Measurements from ENCODE around the gene PEAK1. TPM values are rescaled to one million over a fixed set of nuclear protein-coding genes. Genes with fewer than 3 reads are reported as not detected.

PEAK1 gene
- total RNA-seq, 2 experiments from 2014 or later = 33.2 to 33.5 TPM

DNA sequence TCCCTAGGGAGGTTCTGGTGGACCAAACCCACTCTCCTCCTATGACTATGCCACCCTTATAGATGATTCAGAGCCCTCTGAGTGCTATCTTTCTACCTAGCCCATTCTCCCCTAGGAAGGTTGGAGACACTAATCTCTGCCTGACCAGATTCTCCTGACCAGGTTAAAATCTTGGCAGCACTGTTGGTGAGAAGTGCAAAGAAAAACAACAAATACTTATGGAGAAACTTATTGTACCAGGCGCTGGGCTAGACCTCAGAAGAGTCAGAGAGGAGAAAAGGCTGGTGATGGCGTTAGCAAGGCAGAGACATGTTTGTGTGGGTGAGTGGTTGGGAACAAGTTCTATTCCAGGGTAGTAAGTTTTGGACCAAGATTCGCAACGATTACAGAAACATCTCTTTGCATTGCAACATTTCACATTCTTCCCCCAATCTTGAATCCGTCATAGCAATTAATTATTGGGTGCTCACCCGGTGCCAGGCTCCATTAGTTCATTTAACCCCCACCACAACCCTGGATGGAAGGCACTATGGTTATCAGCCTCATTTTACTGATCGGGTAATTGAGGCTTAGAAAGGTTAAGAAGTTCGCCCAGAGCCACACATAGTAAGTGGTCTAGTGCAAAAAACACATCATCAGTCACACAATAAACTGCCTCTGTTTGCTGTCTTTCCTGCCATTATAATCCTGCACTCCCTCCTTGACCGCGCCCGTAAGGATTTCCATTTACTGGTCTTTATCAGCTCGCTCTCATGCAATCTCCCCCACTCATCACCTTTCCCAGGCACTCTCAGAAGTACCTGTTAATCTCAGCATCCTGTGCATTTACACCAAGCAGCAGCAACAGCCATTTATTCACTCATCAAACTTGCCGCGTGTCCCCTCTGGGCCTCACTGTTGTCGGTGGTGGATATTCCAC is 348.3 kb downstream of the PEAK1 start:
- Mint-ChIP-seq H3K27ac (peak overlapping the region; percentile 77), H3K36me3 (peaks cover 10% of the 10 kb centered on the region), H3K4me1 (peaks cover 29% of the 10 kb centered on the region), H3K4me3 (peak overlapping the region; percentile 69), H3K27me3 (no peaks in the 10 kb centered on the region), H3K9me3 (no peaks in the 10 kb centered on the region)
- no peak for DNase-seq

DNA sequence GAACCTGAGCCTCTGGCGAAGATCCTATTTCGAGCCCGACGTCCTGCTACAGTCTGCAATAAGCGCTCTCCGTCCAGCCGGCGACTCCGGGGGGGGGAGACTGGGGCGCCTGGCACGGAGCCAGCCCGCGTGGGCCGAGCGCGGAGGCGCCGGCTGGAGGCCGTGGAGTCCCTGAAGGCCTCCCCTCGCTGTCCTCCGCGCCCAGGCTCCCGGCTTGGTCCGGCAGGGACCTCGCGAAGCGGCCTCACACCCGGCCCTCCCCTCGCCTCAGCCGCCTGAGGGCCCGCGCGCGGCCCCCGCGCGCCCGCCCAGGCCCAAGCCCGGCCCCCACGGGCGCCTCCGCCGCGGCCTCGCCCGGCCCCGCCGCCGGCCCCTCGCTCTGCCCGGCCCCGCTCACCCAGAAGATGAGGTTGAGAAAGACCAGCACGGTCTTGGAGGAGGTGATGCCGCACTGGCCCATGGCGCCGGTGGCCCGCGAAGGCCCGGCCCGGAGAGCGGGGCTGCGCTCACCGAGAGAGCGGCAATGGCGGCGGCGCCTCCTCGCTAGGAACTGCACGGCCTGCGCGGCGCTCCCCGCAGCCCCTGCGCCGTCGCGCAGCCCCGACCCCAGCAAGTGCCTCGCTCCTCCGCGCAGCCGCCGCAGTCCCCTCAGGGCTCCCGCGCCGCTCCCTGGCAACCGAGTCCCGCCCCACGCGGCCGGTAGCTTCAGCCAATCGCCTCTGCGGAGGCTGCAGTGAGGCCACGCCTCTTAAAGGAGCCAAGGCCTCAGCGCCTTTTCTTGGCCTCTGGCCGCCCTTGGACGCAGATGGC is 349.2 kb downstream of the PEAK1 start, which contains the start of gene TSPAN3:
Gene TSPAN3 (minus strand): TSS at position 615 of the 810 bp plus-strand sequence. CDS start 155 bp downstream, at position 460.
- Mint-ChIP-seq H3K36me3 (peaks cover 10% of the 10 kb centered on the region), H3K4me3 (peak within 1 kb of the TSS; percentile 86), H3K9me3 (no peaks in the 10 kb centered on the region), H3K27me3 (no peaks in the 10 kb centered on the region), H3K4me1 (peaks cover 29% of the 10 kb centered on the region), H3K27ac (peak within 1 kb of the TSS; percentile 77)
- DNase-seq = peak; percentile 96

DNA sequence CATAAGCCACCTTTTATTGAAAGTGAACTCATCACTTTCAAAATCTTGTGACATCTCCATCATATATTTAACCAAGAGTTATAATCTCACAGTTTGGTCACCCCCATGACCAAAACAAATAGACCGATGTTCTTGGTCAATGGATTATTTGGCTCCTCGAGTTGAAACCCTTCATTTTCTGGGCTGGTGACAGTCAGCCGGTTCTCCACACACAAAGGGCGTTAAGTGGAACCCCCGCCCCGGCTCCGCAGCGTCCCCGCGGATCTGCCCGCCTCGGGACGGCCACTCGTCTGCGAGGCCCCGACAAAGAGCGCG is 349.8 kb downstream of the PEAK1 start:
- peak overlapping the region; percentile 86 for H3K4me3 Mint-ChIP-seq
- H3K27me3 Mint-ChIP-seq = no peaks in the 10 kb centered on the region
- H3K27ac Mint-ChIP-seq = peak overlapping the region; percentile 69
- peaks cover 10% of the 10 kb centered on the region for H3K36me3 Mint-ChIP-seq
- DNase-seq = no peak
- no peaks in the 10 kb centered on the region for H3K9me3 Mint-ChIP-seq
- peaks cover 29% of the 10 kb centered on the region for H3K4me1 Mint-ChIP-seq

DNA sequence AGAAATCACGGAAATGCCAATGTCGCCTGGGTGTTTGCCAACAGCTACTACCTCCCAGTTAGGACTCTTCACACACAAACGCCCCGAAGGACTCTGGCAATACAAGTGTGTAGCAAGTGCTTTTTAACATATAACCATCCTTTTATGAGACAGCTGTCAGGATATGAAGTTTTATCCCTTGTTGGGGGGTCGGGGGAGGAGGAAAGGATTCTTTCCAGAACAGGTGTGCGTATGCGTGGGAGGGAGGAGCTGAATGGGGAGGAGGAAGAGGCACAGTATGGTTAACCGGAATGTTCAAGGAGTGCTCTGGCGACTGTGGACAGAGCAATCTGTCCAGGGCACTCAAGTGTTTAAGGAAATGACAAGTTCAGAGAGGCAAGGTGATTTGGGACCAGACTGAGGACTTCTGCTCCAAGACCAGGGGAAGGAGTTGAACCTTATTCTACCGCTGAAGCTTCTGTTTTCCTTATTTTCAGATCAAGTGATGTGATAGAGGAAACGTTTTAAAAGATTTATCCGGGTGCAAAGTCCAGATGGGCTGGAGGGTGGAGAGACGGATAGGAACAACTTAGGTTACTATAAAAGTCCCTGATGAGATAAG is 350.3 kb downstream of the PEAK1 start:
- H3K27me3 Mint-ChIP-seq = no peaks in the 10 kb centered on the region
- peak overlapping the region; percentile 86 for H3K4me3 Mint-ChIP-seq
- no peak for DNase-seq
- peaks cover 32% of the 10 kb centered on the region for H3K4me1 Mint-ChIP-seq
- peak overlapping the region; percentile 71 for H3K27ac Mint-ChIP-seq
- no peaks in the 10 kb centered on the region for H3K9me3 Mint-ChIP-seq
- peaks cover 10% of the 10 kb centered on the region for H3K36me3 Mint-ChIP-seq

DNA sequence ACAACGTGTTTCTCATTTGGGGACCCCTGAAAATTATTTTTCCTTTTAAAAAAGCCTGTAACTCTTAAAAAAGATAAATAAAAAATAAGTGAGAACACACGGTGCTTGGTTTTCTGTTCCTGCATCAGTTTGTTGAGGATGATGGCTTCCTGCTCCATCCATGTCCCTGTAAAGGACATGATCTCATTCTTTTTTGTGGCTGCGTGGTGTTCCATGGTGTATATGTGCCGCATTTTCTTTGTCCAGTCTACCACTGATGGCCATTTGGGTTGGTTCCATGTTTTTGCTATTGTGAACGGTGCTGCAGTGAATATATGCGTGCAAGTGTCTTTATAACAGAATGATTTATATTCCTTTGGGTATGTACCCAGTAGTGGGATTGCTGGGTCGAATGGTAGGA is 351.3 kb downstream of the PEAK1 start:
- Mint-ChIP-seq H3K27me3 (no peaks in the 10 kb centered on the region), H3K4me1 (peaks cover 36% of the 10 kb centered on the region), H3K36me3 (peaks cover 10% of the 10 kb centered on the region), H3K27ac (peak overlapping the region; percentile 17), H3K4me3 (no peak overlapping the region), H3K9me3 (no peaks in the 10 kb centered on the region)
- no peak for DNase-seq

DNA sequence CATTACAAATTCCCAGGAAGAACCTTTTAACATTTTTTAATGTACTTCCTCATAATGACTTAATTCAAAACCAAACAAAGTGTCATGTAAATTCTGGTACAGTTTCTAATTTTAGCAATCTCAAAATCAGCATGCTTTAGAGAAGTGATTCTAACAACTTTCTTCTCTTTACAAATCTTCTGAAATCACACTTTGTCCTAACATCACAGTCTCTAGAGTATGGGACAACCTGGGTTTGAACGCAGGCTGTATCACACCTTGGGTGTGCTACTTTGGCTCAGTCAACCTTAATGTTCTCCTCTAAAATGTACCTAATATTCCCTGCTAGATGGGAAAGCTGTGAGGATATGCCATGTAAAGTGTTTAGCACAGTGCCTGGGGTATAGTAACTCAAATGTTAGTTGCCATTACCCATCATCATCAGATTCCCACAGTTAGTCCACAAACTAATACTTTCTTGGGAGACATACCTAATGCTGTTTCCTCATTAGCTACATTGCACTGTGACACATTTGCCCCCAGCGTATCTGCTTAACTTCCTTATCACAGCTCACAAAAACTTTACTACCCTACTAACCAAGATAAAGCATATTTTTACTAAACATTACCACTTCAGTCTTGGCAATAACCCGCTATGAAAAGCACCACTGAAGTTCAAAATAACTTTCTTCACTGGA is 352.1 kb downstream of the PEAK1 start:
- no peak for DNase-seq
- no peaks in the 10 kb centered on the region for H3K27me3 Mint-ChIP-seq
- no peak overlapping the region for H3K27ac Mint-ChIP-seq
- no peak overlapping the region for H3K4me3 Mint-ChIP-seq
- peaks cover 10% of the 10 kb centered on the region for H3K36me3 Mint-ChIP-seq
- H3K4me1 Mint-ChIP-seq = peaks cover 40% of the 10 kb centered on the region
- H3K9me3 Mint-ChIP-seq = no peaks in the 10 kb centered on the region

DNA sequence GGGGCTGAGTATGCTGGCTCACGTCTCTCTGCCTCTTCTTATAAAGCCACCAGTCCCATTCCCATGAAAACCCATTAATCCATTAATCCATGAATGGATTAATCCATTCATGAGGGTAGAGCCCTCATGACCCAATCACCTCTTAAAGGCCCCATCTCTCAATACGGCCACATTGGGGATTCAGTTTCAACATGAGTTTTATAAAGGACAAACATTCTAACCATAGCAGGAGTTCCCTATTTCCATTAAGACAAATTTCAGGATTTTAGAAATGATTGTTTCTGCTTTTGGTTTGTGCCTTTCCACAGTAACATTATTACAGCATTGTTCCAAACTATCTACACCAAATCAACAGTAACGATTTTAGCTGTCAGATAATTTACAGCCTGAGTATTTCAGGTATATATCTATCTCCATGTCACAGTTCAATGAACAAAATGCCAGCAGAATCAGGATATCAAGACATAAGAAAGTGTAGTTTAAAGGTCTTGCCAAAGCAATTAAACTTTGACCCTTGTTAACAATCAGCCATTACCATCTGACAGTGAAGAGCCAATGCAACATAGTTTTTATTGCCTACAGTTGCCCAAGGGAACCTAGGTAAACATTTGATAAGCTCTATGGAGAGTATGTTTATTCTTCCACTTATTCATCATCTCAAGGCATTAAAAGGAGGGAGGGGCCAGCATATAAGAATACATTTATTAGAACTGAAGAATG is 352.8 kb downstream of the PEAK1 start:
- Mint-ChIP-seq H3K27me3 (no peaks in the 10 kb centered on the region), H3K4me1 (peaks cover 46% of the 10 kb centered on the region), H3K9me3 (no peaks in the 10 kb centered on the region)

DNA sequence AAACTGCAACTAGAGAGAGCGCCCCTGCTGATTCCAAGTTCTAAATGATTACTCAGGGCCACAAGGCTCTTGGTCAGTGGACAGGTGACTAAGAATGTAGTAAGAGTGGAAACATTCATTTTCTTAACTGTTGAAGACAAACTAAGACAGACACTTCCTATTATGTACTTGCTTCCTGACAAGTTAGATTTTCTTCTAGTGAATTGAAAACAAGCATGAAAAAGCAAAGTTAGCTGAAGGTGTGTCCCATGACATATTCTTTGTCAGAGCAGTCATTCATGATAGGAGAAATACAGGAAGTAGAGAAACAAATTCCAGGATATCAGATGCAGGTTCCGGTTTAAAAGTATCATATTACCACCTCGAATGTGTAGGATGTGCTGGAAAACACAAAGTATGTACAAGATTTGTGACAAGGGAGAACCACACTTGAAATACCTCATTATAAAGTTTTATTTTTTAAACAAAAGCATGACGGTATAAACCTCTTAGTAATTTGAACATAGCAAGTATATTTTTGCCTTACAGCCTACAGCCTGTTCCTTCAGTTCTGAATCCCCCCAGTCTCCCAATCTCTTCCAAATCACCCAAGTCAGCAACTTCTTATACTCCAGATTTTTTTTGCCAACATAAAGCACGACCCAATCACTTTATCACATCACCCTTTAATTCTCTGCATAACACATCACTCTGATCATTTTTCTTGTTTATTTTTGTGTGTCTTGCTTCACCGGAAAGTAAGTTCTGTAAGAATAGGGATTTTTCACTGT is 355.2 kb downstream of the PEAK1 start:
- H3K4me3 Mint-ChIP-seq = no peak overlapping the region
- no peaks in the 10 kb centered on the region for H3K9me3 Mint-ChIP-seq
- no peaks in the 10 kb centered on the region for H3K27me3 Mint-ChIP-seq
- DNase-seq = no peak
- H3K27ac Mint-ChIP-seq = no peak overlapping the region
- peaks cover 50% of the 10 kb centered on the region for H3K4me1 Mint-ChIP-seq
- peaks cover 8% of the 10 kb centered on the region for H3K36me3 Mint-ChIP-seq

More for the DNA sequence above, 352.8 kb downstream of the PEAK1 start:
- H3K27ac Mint-ChIP-seq = no peak overlapping the region
- peaks cover 10% of the 10 kb centered on the region for H3K36me3 Mint-ChIP-seq
- DNase-seq = no peak
- no peak overlapping the region for H3K4me3 Mint-ChIP-seq

DNA sequence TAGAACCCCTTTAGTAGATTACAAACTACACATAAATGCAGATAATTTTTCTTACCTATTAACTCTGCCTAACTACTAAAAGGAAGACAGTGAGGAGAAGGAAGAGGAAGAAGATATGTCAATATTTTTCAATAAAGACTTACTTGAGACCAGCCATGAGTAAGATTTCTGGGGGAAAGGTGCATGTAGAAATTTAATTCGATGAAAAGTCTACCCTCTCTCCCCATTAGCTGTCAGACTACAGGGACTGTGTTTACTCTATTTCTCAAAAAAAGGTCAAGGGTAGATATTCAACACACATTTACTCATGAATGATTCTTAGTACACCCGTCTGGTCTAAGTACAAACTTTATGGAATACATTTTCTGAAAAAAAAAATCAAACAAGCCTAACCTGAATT is 355.8 kb downstream of the PEAK1 start:
- DNase-seq = no peak
- no peak overlapping the region for H3K4me3 Mint-ChIP-seq
- H3K27me3 Mint-ChIP-seq = no peaks in the 10 kb centered on the region
- H3K9me3 Mint-ChIP-seq = no peaks in the 10 kb centered on the region
- peaks cover 50% of the 10 kb centered on the region for H3K4me1 Mint-ChIP-seq
- no peak overlapping the region for H3K27ac Mint-ChIP-seq
- peaks cover 5% of the 10 kb centered on the region for H3K36me3 Mint-ChIP-seq

DNA sequence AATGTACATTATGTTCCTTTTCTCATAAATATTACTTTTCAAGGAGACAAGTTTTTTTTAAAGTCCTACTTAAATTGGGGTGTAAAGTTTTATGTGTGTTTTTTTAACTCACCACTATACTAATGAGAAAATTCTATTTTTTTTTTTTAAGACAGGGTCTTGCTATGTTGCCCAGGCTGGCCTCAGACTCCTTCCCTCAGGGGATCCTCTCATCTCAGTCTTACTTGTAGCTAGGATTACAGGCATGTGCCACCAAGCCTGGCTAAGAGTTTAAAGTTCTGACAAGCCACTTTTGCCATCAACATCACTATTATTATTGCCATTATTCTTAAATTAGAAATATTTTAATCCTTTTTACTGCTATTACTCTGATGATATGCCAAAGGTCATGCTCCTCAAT is 356.7 kb downstream of the PEAK1 start:
- Mint-ChIP-seq H3K27me3 (no peaks in the 10 kb centered on the region), H3K4me1 (peaks cover 49% of the 10 kb centered on the region), H3K36me3 (no peaks in the 10 kb centered on the region), H3K27ac (no peak overlapping the region), H3K9me3 (no peaks in the 10 kb centered on the region), H3K4me3 (no peak overlapping the region)
- no peak for DNase-seq

DNA sequence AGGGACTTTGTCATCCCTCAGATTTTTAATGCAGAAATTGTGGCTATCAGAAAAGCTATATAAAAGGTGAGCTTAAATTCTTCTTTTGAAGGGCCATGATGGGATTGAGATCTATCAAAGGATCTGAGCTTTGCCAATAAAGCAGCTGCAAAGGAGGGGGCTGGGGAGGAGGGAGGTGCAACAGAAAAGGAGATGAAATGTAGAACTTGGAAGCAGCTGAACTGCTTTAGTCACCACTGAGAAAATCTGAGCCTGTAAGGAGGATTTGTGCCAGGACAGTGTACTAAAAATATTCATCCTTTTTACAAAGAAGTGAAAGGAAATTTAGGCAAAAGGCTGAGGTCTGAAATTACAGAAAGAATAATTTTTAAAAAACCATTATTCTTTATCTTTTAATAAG is 359.4 kb downstream of the PEAK1 start:
- Mint-ChIP-seq H3K4me1 (peaks cover 52% of the 10 kb centered on the region), H3K36me3 (no peaks in the 10 kb centered on the region), H3K27ac (no peak overlapping the region), H3K4me3 (no peak overlapping the region), H3K9me3 (no peaks in the 10 kb centered on the region), H3K27me3 (no peaks in the 10 kb centered on the region)
- no peak for DNase-seq

DNA sequence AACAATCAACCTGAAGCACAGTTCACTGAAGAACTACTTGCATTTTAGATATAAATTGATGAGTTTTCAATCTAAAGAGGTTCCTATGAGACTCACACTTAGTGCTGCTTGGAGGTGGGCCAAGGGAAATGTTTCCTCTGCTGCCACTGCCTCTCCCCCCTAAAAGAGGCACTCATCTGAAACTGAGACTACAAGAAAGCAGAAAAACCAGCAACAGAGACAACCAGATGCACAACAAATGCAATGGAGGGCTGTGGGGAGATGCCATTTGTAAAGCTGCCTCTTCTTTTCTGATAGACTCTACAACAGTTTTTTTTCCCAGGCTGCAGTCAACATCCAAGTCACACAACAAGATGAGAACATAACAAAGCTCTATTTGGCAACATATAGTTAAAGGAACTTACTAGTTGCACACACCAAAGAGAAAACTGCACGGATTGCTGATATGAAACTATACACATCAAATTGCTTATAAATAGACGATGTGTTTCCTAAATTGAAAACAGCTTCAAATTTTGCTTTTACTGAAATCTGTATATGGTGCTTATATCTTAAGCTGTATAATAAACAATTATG is 360.0 kb downstream of the PEAK1 start:
- peak; percentile 25 for DNase-seq
- peaks cover 50% of the 10 kb centered on the region for H3K4me1 Mint-ChIP-seq
- H3K36me3 Mint-ChIP-seq = no peaks in the 10 kb centered on the region
- H3K4me3 Mint-ChIP-seq = no peak overlapping the region
- peak overlapping the region; percentile 34 for H3K27ac Mint-ChIP-seq
- H3K27me3 Mint-ChIP-seq = no peaks in the 10 kb centered on the region
- no peaks in the 10 kb centered on the region for H3K9me3 Mint-ChIP-seq

DNA sequence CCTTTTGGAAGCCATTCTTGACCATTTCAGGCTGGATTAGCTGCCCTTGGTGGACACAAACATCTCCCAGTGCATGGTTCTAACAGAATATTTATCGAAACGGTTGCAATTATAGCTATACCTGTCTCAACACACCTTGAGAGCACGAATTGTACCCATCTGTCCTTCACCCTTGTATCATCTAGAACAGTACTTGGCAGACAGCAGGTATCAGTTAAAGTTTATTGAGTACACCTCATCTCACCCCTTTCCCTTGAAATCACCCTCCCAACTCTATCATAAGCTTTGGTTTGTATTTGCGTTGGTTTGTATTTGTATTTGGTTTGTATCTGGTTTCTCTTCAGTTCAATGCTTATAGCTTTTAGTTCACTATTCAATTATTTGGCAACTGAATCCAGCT is 361.4 kb downstream of the PEAK1 start:
- DNase-seq = no peak
- H3K36me3 Mint-ChIP-seq = peaks cover 4% of the 10 kb centered on the region
- no peak overlapping the region for H3K27ac Mint-ChIP-seq
- no peaks in the 10 kb centered on the region for H3K27me3 Mint-ChIP-seq
- H3K4me1 Mint-ChIP-seq = peaks cover 52% of the 10 kb centered on the region
- H3K4me3 Mint-ChIP-seq = no peak overlapping the region
- H3K9me3 Mint-ChIP-seq = no peaks in the 10 kb centered on the region

Measured in activated naive CD8-positive, alpha-beta T cell treated with anti-CD3 and anti-CD28 coated beads for 36 hours (primary cell).